ENCODE results near the gene SNRNP70. TPM values are rescaled to one million over a fixed set of nuclear protein-coding genes. Genes with fewer than 3 reads are reported as not detected.
A peak's percentile ranks its signal among the peaks of the same experiment; 100 is the strongest.

Gene SNRNP70
- polyA plus RNA-seq, 1 donor, result 218 TPM

GRCh38 chr19:49101160-49101559, 15.9 kb downstream of the SNRNP70 start:
- no peak for DNase-seq (ENCODE audit: low read depth)

- DNase-seq (ENCODE audit: low read depth), result no peak
Measured at GRCh38 chr19:49102303-49102702, 17.1 kb downstream of the SNRNP70 start.

GRCh38 chr19:49103331-49104085, 18.3 kb downstream of the SNRNP70 start:
- DNase-seq (ENCODE audit: low read depth), result no peak

GRCh38 chr19:49104229-49104864, 19.1 kb downstream of the SNRNP70 start:
- no peak for DNase-seq (ENCODE audit: low read depth)

- no peak for DNase-seq (ENCODE audit: low read depth)
Measured at GRCh38 chr19:49106648-49107135, 21.4 kb downstream of the SNRNP70 start.

GRCh38 chr19:49107625-49108459, 22.6 kb downstream of the SNRNP70 start:
- no peak for DNase-seq (ENCODE audit: low read depth)

GRCh38 chr19:49109051-49109450, 23.8 kb downstream of the SNRNP70 start:
- no peak for DNase-seq (ENCODE audit: low read depth)

GRCh38 chr19:49109569-49110233, 24.4 kb downstream of the SNRNP70 start:
- no peak for DNase-seq (ENCODE audit: low read depth)

- no peak for DNase-seq (ENCODE audit: low read depth)
Measured at GRCh38 chr19:49110567-49110966, 25.3 kb downstream of the SNRNP70 start.

- no peak for DNase-seq (ENCODE audit: low read depth)
Measured at GRCh38 chr19:49111218-49111998, 26.2 kb downstream of the SNRNP70 start.

- no peak for DNase-seq (ENCODE audit: low read depth)
Measured at GRCh38 chr19:49113762-49114629, 28.7 kb downstream of the SNRNP70 start, which contains the start of gene LIN7B. Gene LIN7B (plus strand): TSS chr19:49114370. CDS start chr19:49114405, 35 bp downstream.

GRCh38 chr19:49114630-49115363, 29.5 kb downstream of the SNRNP70 start:
- no peak for DNase-seq (ENCODE audit: low read depth)

GRCh38 chr19:49116544-49116943, 31.3 kb downstream of the SNRNP70 start:
- no peak for DNase-seq (ENCODE audit: low read depth)

- DNase-seq (ENCODE audit: low read depth), result no peak
Measured at GRCh38 chr19:49117677-49118564, 32.7 kb downstream of the SNRNP70 start.

GRCh38 chr19:49118565-49119410, 33.5 kb downstream of the SNRNP70 start, which contains the start of gene C19orf73:
Gene C19orf73 (minus strand): TSS chr19:49119143. CDS start chr19:49119022, 121 bp downstream.
- DNase-seq (ENCODE audit: low read depth), result peak; percentile 74

GRCh38 chr19:49119411-49120324, 34.4 kb downstream of the SNRNP70 start, which contains the start of gene PPFIA3:
Gene PPFIA3 (plus strand): TSS chr19:49119544. CDS start chr19:49127874, 8,330 bp downstream.
- DNase-seq (ENCODE audit: low read depth), result no peak

Measured in forelimb muscle (tissue), 1 donor.